AG10803 (cell line): ENCODE measurements around the gene ESCO1.

Experiments used
- DNase-seq: peaks from one replicate; pipeline ENCODE4 v3.0.0; 2010; ENCODE audit warnings: low read depth
- H3K4me3 ChIP-seq: 2 replicates; pipeline ENCODE4 v1.5.1; 2011; ENCODE audit warnings: mild to moderate bottlenecking, low read length, control low read depth
- CTCF ChIP-seq: conservative IDR thresholded peaks from 2 replicates; pipeline ENCODE4 v1.5.1; 2011; ENCODE audit warnings: mild to moderate bottlenecking, low read length, control low read depth, inconsistent platforms

Gene ESCO1

GRCh38 chr18:21559195-21559594, 41.3 kb downstream of the ESCO1 start:
- H3K4me3 ChIP-seq: no peak overlapping the region
- no peak for DNase-seq
- TF ChIP-seq CTCF: no peak

- DNase-seq: no peak
- TF ChIP-seq CTCF: no peak
- no peak overlapping the region for H3K4me3 ChIP-seq
Observed at GRCh38 chr18:21557607-21558253, 42.8 kb downstream of the ESCO1 start.

GRCh38 chr18:21550510-21550970, 50.0 kb downstream of the ESCO1 start:
- no peak overlapping the region for H3K4me3 ChIP-seq
- TF ChIP-seq CTCF: no peak
- no peak for DNase-seq

GRCh38 chr18:21548647-21549046, 51.9 kb downstream of the ESCO1 start:
- no peak for DNase-seq
- H3K4me3 ChIP-seq: no peak overlapping the region
- no peak for TF ChIP-seq CTCF

GRCh38 chr18:21546423-21546822, 54.1 kb downstream of the ESCO1 start:
- TF ChIP-seq CTCF: no peak
- no peak for DNase-seq
- no peak overlapping the region for H3K4me3 ChIP-seq

GRCh38 chr18:21538230-21538629, 62.3 kb downstream of the ESCO1 start:
- no peak for TF ChIP-seq CTCF
- no peak overlapping the region for H3K4me3 ChIP-seq
- peak; percentile 19 for DNase-seq

- DNase-seq: no peak
- H3K4me3 ChIP-seq: no peak overlapping the region
- TF ChIP-seq CTCF: no peak
Observed at GRCh38 chr18:21534327-21534726, 66.2 kb downstream of the ESCO1 start.
